GM12891 (cell line): ENCODE results near the gene TSPAN10.

Source experiments
- POLR2A ChIP-seq: IDR thresholded peaks from 2 replicates; pipeline ENCODE4 v1.6.1; 2011; ENCODE audit warnings: low read depth, low read length, control low read depth
- POLR2AphosphoS5 ChIP-seq: IDR thresholded peaks from 2 replicates; pipeline ENCODE4 v1.6.1; 2011; ENCODE audit warnings: low read depth, low read length, control low read depth

DNA sequence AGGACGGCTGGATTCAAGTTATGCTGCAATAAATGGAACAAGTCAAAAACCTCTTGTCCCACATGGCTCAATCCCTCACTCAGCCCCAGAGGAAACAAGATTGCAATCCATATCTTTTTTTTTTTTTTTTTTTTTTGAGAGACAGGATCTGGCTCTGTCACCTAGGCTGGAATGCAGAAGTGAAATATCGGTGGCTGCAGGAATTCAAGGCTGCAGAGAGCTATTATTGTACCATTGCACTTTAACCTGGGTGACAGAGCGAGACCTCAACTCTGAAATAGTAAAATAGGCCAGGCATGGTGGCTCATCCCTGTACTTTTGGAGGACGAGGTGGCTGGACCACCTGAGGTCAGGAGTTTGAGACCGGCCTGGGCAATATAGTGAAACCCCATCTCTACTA is 22.0 kb downstream of the TSPAN10 start:
- no peak for TF ChIP-seq POLR2AphosphoS5
- no peak for TF ChIP-seq POLR2A
